ENCODE data around the gene GCFC2. TPM values are rescaled to one million over a fixed set of nuclear protein-coding genes. Genes with fewer than 3 reads are reported as not detected.
A peak's percentile ranks its signal among the peaks of the same experiment; 100 is the strongest.

GCFC2 gene
- total and polyA plus RNA-seq, 2 of the 13 experiments (the other 11 are each of a cell fraction or from before 2014, with no cell fraction given) = 26.8 to 49.0 TPM

GRCh38 chr2:75646583-75647425 is 63.9 kb downstream of the GCFC2 start, which contains the start of gene MRPL19 (continued):
- TF ChIP-seq, protein P1, sequence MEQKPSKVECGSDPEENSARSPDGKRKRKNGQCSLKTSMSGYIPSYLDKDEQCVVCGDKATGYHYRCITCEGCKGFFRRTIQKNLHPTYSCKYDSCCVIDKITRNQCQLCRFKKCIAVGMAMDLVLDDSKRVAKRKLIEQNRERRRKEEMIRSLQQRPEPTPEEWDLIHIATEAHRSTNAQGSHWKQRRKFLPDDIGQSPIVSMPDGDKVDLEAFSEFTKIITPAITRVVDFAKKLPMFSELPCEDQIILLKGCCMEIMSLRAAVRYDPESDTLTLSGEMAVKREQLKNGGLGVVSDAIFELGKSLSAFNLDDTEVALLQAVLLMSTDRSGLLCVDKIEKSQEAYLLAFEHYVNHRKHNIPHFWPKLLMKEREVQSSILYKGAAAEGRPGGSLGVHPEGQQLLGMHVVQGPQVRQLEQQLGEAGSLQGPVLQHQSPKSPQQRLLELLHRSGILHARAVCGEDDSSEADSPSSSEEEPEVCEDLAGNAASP (CRISPR knock-in tag; IDR thresholded peaks at IDR 0.05; ENCODE audit: borderline replicate concordance) = peak; percentile 46; the same call in 1 of the 2 replicates
- no peak for TF ChIP-seq ZNF562 (CRISPR knock-in tag; IDR thresholded peaks at IDR 0.05; ENCODE audit: borderline replicate concordance)
- TF ChIP-seq RELA (CRISPR knock-in tag; IDR thresholded peaks at IDR 0.05) = no peak; the same call in 1 of the 2 replicates
- TF ChIP-seq ZBTB26 (CRISPR knock-in tag; IDR thresholded peaks at IDR 0.05; ENCODE audit: borderline replicate concordance) = 0 out of 2 replicates have a peak, but pooled peaks have one; percentile 52
- peak; percentile 60; the same call in 1 of the 2 replicates for TF ChIP-seq ZFP90 (CRISPR knock-in tag; IDR thresholded peaks at IDR 0.05; ENCODE audit: borderline replicate concordance)
- TF ChIP-seq ZNF34 (CRISPR knock-in tag; IDR thresholded peaks at IDR 0.05; ENCODE audit: borderline replicate concordance) = peak; percentile 97
- TF ChIP-seq GABPB1 (CRISPR knock-in tag; IDR thresholded peaks at IDR 0.05) = peak; percentile 86
- peak; percentile 97 for TF ChIP-seq IKZF5 (CRISPR knock-in tag; IDR thresholded peaks at IDR 0.05)
- TF ChIP-seq CEBPG (CRISPR knock-in tag; IDR thresholded peaks at IDR 0.05) = peak; percentile 67; the same call in 1 of the 2 replicates
- TF ChIP-seq HNRNPK (IDR thresholded peaks at IDR 0.05; ENCODE audit: low read depth, low read length, poor library complexity, severe bottlenecking) = no peak
- no peak for TF ChIP-seq FIP1L1 (IDR thresholded peaks at IDR 0.05; ENCODE audit: borderline replicate concordance, insufficient read depth, low read depth, low read length)
- TF ChIP-seq HMGXB3 (CRISPR knock-in tag; IDR thresholded peaks at IDR 0.05; ENCODE audit: borderline replicate concordance) = peak; percentile 76; the same call in 1 of the 2 replicates
- no peak for TF ChIP-seq ZNF337 (CRISPR knock-in tag; IDR thresholded peaks at IDR 0.05; ENCODE audit: borderline replicate concordance, low read depth)
- TF ChIP-seq CC2D1A (CRISPR knock-in tag; IDR thresholded peaks at IDR 0.05) = peak; percentile 67; the same call in 1 of the 2 replicates
- TF ChIP-seq MTA1 (CRISPR knock-in tag; IDR thresholded peaks at IDR 0.05; ENCODE audit: borderline replicate concordance) = peak; percentile 97; the same call in 1 of the 2 replicates
- TF ChIP-seq KLF16 (CRISPR knock-in tag; IDR thresholded peaks at IDR 0.05) = peak in 1 of 2 experiments; percentile 98; a peak in 2 of 4 replicates
- peak; percentile 59 for TF ChIP-seq ZNF644 (CRISPR knock-in tag; IDR thresholded peaks at IDR 0.05; ENCODE audit: low read depth)
- TF ChIP-seq GFI1 (CRISPR knock-in tag; IDR thresholded peaks at IDR 0.05; ENCODE audit: borderline replicate concordance) = peak; percentile 68; the same call in 1 of the 2 replicates
